ENCODE measurements around the gene WDR46. TPM values are rescaled to one million over a fixed set of nuclear protein-coding genes. Genes with fewer than 3 reads are reported as not detected.
A peak's percentile ranks its signal among the peaks of the same experiment; 100 is the strongest.

Gene WDR46
- total and polyA plus RNA-seq, 12 donors: 44.0 to 139 (median 57.7) TPM

DNA sequence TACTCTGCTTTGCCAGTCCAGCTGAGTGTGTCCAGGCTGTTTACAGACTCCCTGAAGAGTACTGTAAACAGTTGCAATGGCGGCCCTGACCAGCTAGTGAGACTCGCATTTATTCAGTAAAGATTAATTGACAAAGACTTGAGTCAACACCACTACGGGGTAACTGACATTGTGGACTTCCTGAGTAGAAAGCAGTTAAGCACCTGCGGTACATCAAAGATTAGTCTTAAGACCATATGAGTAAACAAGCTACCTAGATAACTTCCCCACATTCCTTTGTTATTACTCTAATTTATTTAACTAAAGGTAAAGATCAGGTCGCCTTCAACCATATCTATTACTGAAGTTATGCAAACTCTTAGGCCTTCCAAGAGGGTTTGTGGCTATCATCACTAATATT is 30.0 kb downstream of the WDR46 start:
- Histone ChIP-seq H3K9me3 (replicated peaks in 1 of 3) (no peaks in the 10 kb centered on the region), H3K27ac (no peak overlapping the region), H3K4me1 (replicated peaks in 1 of 2) (peaks cover 5 to 8% of the 10 kb centered on the region in 2 donors), H3K4me3 (no peak overlapping the region), H3K36me3 (replicated peaks in 1 of 2) (peaks cover 0 to 24% of the 10 kb centered on the region in 2 donors), H3K27me3 (no peaks in the 10 kb centered on the region)
- intact Hi-C loops (cut with DNase I): no loop called here
- no peak for TF ChIP-seq POLR2A (IDR thresholded peaks at IDR 0.05)
- TF ChIP-seq, protein P1, sequence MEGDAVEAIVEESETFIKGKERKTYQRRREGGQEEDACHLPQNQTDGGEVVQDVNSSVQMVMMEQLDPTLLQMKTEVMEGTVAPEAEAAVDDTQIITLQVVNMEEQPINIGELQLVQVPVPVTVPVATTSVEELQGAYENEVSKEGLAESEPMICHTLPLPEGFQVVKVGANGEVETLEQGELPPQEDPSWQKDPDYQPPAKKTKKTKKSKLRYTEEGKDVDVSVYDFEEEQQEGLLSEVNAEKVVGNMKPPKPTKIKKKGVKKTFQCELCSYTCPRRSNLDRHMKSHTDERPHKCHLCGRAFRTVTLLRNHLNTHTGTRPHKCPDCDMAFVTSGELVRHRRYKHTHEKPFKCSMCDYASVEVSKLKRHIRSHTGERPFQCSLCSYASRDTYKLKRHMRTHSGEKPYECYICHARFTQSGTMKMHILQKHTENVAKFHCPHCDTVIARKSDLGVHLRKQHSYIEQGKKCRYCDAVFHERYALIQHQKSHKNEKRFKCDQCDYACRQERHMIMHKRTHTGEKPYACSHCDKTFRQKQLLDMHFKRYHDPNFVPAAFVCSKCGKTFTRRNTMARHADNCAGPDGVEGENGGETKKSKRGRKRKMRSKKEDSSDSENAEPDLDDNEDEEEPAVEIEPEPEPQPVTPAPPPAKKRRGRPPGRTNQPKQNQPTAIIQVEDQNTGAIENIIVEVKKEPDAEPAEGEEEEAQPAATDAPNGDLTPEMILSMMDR (IDR thresholded peaks at IDR 0.05): no peak
- WGBS, 4 donors: 91 to 100% (median 96%) methylated on average over 5 of the region's 5 CpGs
- no peak for DNase-seq

DNA sequence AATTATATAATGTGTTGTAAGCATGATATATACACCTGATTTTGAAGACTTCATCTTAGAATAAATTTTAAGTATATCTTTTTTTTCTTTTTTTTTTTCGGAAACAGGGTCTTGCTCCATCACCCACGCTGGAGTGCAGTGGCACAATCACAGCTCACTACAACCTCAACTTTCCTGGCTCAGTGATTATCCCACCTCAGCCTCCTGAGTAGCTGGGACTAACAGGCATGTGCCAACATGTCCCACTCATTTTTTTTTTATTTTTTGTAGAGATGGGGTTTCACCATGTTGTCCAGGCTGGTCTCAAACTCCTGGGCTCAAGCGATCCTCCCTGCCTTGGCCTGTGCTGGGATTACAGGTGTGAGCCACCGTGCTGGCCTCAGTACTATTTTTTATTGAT is 34.4 kb downstream of the WDR46 start:
- no peak for TF ChIP-seq POLR2A (IDR thresholded peaks at IDR 0.05)
- TF ChIP-seq, protein P1 (IDR thresholded peaks at IDR 0.05): no peak
- Histone ChIP-seq H3K9me3 (replicated peaks in 1 of 3) (no peaks in the 10 kb centered on the region), H3K4me1 (replicated peaks in 1 of 2) (peaks cover 11 to 12% of the 10 kb centered on the region in 2 donors), H3K27ac (no peak overlapping the region), H3K36me3 (replicated peaks in 1 of 2) (peaks cover 0 to 4% of the 10 kb centered on the region in 2 donors), H3K4me3 (no peak overlapping the region), H3K27me3 (no peaks in the 10 kb centered on the region)
- DNase-seq: no peak
- intact Hi-C loops (cut with DNase I): no loop called here
- whole genome bisulfite sequencing, 4 donors: 91 to 97% (median 96%) methylated on average over 4 of the region's 4 CpGs

DNA sequence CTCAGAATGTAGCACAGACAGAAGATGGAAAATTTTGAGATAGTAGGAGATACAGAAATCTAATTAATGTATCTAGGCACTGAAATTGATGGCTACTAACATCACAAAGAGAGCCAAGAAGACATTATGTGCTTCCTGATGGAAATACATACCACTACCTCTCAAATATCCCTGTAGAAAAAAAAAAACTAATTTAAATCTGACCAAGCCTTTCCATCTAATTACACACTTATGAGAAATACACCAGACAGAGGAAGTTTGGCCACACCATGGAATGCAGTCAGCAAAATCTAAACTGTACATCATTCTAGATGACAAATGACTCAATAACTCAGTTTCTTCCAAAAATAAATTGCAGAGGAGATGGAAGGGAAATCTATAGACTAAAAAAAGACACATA is 36.3 kb downstream of the WDR46 start:
- no peak overlapping the region for H3K4me3 ChIP-seq
- no peak for DNase-seq
- peaks cover 20 to 23% of the 10 kb centered on the region in 2 donors for H3K4me1 ChIP-seq (replicated peaks in 1 of 2)
- H3K27me3 ChIP-seq: no peaks in the 10 kb centered on the region
- no peak for TF ChIP-seq POLR2A (IDR thresholded peaks at IDR 0.05)
- TF ChIP-seq, protein P1 (IDR thresholded peaks at IDR 0.05): no peak
- H3K9me3 ChIP-seq (replicated peaks in 1 of 3): no peaks in the 10 kb centered on the region
- intact Hi-C loops (cut with DNase I): no loop called here
- no peak overlapping the region for H3K27ac ChIP-seq
- peaks cover 0 to 4% of the 10 kb centered on the region in 2 donors for H3K36me3 ChIP-seq (replicated peaks in 1 of 2)

DNA sequence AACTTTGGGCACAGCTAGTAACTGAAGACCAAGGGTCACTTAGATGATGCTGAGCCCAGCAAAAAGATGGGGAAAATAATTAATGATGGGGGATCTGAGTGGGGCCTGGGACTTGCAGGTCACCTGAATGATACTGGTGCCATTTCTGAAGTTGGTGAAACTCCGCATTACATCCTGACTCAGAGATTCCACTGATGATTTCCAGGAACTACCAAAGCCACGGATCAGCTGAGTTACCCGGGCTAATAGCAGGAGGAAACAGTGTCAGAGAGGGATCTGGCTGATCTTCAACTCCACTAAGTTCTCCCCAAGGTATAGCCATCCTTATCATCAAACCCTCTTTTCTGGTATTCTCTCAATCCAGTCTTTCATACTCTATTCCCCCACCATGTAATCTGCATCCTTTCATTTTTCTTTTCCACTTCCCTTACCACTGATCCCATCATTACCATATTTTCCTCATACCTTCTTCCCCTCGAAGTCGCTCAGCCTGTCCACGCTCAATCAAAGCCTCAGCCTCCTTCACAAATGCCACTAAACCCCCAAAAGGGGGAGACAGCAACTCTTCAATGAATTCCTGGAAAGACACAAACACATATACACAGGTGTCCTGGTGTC is 37.5 kb downstream of the WDR46 start:
- TF ChIP-seq, protein P1 (IDR thresholded peaks at IDR 0.05): no peak
- TF ChIP-seq POLR2A (IDR thresholded peaks at IDR 0.05): no peak
- H3K36me3 ChIP-seq (replicated peaks in 1 of 2): no peaks in the 10 kb centered on the region
- no peak overlapping the region for H3K27ac ChIP-seq
- 80 to 88% (median 86%) methylated on average over 6 of the region's 6 CpGs for WGBS, 4 donors
- no peak overlapping the region for H3K4me3 ChIP-seq
- H3K4me1 ChIP-seq (replicated peaks in 1 of 2): peaks cover 20 to 23% of the 10 kb centered on the region in 2 donors
- peak in 1 of 7 donors; percentile 8 for DNase-seq
- intact Hi-C loops (cut with DNase I): no loop called here
- H3K27me3 ChIP-seq: no peaks in the 10 kb centered on the region
- no peaks in the 10 kb centered on the region for H3K9me3 ChIP-seq (replicated peaks in 1 of 3)
